Thymus (tissue), 11 donors: ENCODE measurements around the gene RGS13. TPM values are rescaled to one million over a fixed set of nuclear protein-coding genes. Genes with fewer than 3 reads are reported as not detected.

Experiments
- DNase-seq, 9 donors: peaks; one replicate each; pipeline ENCODE4 v3.0.0-alpha.2; 2013; ENCODE audit warnings: low spot score in 9 of 9, low read depth in 6 of 9, missing footprints in 1 of 9
- H3K27ac ChIP-seq, 2 donors: one replicate each; pipeline ENCODE4 v1.5.1; 2013; ENCODE audit warnings: control low read depth in 1 of 2, low read depth in 1 of 2, low read length in 1 of 2, mild to moderate bottlenecking in 1 of 2, moderate library complexity in 1 of 2
- H3K27me3 ChIP-seq, 2 donors: one replicate each; pipeline ENCODE4 v1.5.1; 2013; ENCODE audit warnings: low read length in 1 of 2; ENCODE audit not compliant: control insufficient read depth in 2 of 2, insufficient read depth in 1 of 2
- H3K36me3 ChIP-seq, 2 donors: one replicate each; pipeline ENCODE4 v1.5.1; 2013; ENCODE audit warnings: low read length in 1 of 2, mild to moderate bottlenecking in 1 of 2, moderate library complexity in 1 of 2; ENCODE audit not compliant: control insufficient read depth in 2 of 2, insufficient read depth in 2 of 2
- H3K4me1 ChIP-seq, 2 donors: one replicate each; pipeline ENCODE4 v1.5.1; 2013; ENCODE audit warnings: low read length in 2 of 2; ENCODE audit not compliant: control insufficient read depth in 2 of 2, insufficient read depth in 2 of 2
- H3K4me3 ChIP-seq, 2 donors: one replicate each; pipeline ENCODE4 v1.5.1; 2013; ENCODE audit warnings: low read length in 2 of 2, control low read depth in 1 of 2, mild to moderate bottlenecking in 1 of 2
- H3K9me3 ChIP-seq, 2 donors: one replicate each; pipeline ENCODE4 v1.5.1; 2013; ENCODE audit warnings: low read length in 1 of 2, mild to moderate bottlenecking in 1 of 2; ENCODE audit not compliant: control insufficient read depth in 2 of 2, insufficient read depth in 1 of 2
- whole genome bisulfite sequencing: extraction: QIAGEN DNeasy Blood & Tissue Kit; methylation state at CpG from one replicate; pipeline ENCODE4 v1.1.7; 2013; 5-methylcytosine and 5-hydroxymethylcytosine counted together
- polyA plus RNA-seq: library from polyadenylated mRNA; stranded (reverse); fragments of 200-250 nt; gene quantifications from one replicate; pipeline ENCODE4 v1.2.3, GENCODE V29; 2013
- total RNA-seq: library from RNA; stranded (reverse); fragments of 120-200 nt; gene quantifications from one replicate; pipeline ENCODE4 v1.2.4, GENCODE V29; 2013
- donor health status: healthy.

The RGS13 gene
- total and polyA plus RNA-seq, 2 donors, result 0.28 to 1.1 TPM

DNA sequence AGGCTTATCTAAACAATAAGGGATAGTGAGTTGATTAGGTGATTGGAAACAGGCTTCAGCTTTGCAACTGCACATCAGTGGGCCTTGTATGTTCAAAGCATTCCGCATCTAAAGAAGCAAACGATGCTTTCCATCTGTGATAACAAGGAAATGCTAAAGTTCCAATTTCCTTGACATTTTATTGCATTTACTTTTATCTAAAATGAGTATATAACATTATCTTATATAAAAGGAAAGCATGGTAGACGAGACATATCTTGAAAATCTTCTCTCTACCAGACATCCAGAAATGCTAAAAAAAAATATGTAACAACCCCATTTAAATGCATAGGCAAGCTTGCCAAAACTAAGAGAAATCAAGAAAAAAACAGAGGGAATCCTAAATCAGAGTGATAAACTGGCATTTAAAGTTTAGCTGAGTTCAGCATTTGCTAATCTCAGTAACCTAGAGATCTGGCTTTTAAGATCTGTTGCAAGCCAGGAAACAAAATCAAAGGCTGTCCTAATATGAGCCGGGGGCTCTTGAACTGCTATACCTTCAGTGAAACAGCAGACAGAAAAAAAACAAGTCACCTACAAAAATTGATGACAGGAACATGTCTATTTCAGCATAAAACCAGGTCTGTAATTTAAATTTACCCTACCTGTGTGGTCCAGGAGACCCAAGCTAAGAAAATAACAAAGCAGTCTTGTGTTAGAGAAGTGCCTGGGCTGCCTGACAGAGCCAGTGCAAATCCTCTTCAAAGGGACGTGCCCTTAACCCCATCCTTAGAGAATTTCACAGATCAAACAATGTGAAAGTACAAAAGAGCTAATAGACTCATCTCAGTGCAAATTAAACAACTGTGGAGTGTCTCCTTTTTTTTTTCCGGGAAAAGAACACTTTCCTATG, 3.1 kb upstream of the RGS13 start:
- no peaks in the 10 kb centered on the region for H3K9me3 ChIP-seq
- no peak overlapping the region for H3K27ac ChIP-seq
- no peak overlapping the region for H3K4me3 ChIP-seq
- no peak for DNase-seq
- no peaks in the 10 kb centered on the region for H3K4me1 ChIP-seq
- WGBS, result 92% methylated on average over 6 of the region's 6 CpGs
- no peaks in the 10 kb centered on the region for H3K36me3 ChIP-seq
- H3K27me3 ChIP-seq, result no peaks in the 10 kb centered on the region

DNA sequence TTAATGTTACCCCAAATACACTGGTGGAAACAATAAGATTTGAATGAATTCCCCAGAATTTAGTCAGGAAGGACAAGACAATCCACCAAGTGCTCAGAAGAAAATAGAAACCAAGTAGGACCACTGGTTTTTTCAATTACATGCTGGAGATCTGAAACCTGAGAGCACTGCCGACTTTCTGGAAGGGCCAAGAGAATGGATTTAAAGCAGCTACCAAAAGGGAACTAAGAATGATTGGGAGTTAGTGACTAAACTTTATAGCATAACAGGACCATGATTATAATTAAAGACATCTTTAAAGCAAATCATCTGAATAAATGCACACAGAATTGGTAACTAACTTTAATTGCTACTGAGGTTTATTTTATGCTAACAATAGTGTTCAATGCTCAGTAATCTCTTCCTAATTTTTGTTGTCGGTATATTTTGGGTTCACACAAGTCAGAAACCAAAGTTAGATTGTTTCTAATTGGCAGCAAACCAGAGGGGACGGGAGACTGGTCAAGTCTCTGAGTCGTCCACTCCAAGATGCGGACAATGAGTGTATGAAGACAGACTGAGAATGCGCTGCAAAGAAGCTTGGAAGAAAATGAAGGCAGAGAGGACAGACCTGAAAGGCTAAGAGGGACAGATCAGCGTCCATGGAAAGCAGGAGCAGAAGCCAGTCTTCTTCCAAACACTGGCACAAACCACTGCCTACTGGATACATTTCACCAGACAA, 2.3 kb upstream of the RGS13 start:
- DNase-seq, result no peak
- Histone ChIP-seq H3K4me3 (no peak overlapping the region), H3K27ac (no peak overlapping the region), H3K36me3 (no peaks in the 10 kb centered on the region), H3K27me3 (no peaks in the 10 kb centered on the region), H3K9me3 (no peaks in the 10 kb centered on the region), H3K4me1 (no peaks in the 10 kb centered on the region)
- WGBS, result 97% methylated on average over 7 of the region's 7 CpGs

DNA sequence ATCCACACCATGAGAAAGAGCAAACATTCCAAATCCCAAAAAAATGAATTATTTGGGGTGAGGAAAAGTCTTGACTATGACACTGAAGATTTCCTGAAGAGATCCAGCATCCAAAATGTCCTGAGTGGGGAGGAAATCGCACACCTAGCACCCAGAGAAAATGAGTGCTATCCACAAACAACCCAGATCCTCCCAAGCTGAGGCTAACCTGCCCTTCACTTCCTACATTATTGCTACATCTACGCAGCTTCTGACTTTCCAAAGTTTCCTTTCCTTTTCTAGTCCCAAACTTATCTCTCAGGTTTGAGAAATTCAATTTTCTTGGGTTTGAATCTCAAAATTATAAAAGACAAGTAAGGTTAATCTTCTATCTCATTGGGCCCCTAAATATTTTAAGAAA, 906 bp upstream of the RGS13 start:
- WGBS, result 94% methylated on average over 2 of the region's 2 CpGs
- DNase-seq, result no peak
- H3K27ac ChIP-seq, result no peak overlapping the region
- no peaks in the 10 kb centered on the region for H3K27me3 ChIP-seq
- no peaks in the 10 kb centered on the region for H3K36me3 ChIP-seq
- H3K9me3 ChIP-seq, result no peaks in the 10 kb centered on the region
- H3K4me1 ChIP-seq, result no peaks in the 10 kb centered on the region
- no peak overlapping the region for H3K4me3 ChIP-seq

- H3K4me1 ChIP-seq, result no peaks in the 10 kb centered on the region
- WGBS, result 81% methylated on average over 4 of the region's 4 CpGs
- no peaks in the 10 kb centered on the region for H3K9me3 ChIP-seq
- H3K4me3 ChIP-seq, result no peak overlapping the region
- H3K36me3 ChIP-seq, result no peaks in the 10 kb centered on the region
- H3K27me3 ChIP-seq, result no peaks in the 10 kb centered on the region
- DNase-seq, result no peak
- H3K27ac ChIP-seq, result no peak overlapping the region
These were observed 3.8 kb downstream of the RGS13 start for GRCh38 chr1:192639607-192640368.

DNA sequence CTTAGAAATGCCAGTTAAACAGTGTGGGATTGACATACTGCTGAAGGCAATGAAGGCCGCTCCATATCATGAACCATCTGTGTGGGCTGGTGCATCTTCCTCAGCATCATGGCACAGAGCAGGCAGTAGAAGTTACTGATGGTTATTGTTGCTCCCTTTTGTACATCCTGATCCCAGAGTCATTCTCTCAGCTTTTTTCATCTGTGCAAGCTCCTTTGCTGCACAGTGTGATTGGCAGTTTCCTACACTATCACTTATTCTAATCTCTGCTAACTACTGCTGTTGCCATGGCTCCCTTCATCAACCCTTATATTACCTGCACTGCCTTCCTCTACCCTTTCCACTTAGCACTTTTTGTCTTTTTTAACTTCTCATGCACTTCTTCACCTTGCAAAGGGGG, 16.2 kb downstream of the RGS13 start:
- no peaks in the 10 kb centered on the region for H3K9me3 ChIP-seq
- no peak overlapping the region for H3K27ac ChIP-seq
- H3K36me3 ChIP-seq, result no peaks in the 10 kb centered on the region
- no peaks in the 10 kb centered on the region for H3K4me1 ChIP-seq
- no peak for DNase-seq
- no peak overlapping the region for H3K4me3 ChIP-seq
- WGBS, result 97% methylated on average over 1 of the region's 1 CpG
- H3K27me3 ChIP-seq, result no peaks in the 10 kb centered on the region

GRCh38 chr1:192654120-192654519, 18.2 kb downstream of the RGS13 start:
- no peaks in the 10 kb centered on the region for H3K9me3 ChIP-seq
- no peak for DNase-seq
- no peaks in the 10 kb centered on the region for H3K36me3 ChIP-seq
- no peaks in the 10 kb centered on the region for H3K27me3 ChIP-seq
- H3K4me3 ChIP-seq, result no peak overlapping the region
- no peak overlapping the region for H3K27ac ChIP-seq
- no peaks in the 10 kb centered on the region for H3K4me1 ChIP-seq

DNA sequence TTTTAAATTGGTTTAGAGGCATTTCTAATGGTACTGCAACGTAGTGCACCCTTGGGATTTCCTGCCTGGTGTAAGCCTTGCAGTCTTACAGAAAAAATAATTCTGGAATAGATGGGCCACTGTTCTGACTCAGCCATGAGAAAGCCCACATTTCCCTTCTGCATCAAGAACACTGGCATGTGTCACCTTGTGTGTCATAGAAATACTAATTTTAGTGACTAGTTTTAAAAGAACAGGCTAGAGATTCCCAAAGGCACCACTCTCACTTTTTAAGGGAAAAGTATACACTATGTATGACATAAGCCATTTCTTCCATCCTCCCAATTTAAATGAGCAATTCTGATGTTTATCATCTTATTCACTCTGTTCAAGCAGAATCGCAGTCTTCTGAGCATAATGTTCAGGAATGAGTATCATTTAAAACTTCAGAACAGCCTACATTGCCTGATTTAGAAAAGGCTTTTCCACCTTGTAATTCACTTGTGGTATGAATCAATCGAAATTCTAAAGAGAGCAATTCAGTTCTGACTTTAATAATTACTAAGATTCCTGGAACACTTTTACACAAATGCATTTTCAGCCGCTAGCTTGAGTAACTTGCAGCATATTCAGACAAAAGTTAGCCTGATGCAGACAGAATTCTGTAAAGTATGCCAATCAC, 18.8 kb downstream of the RGS13 start:
- no peak for DNase-seq
- Histone ChIP-seq H3K4me3 (no peak overlapping the region), H3K9me3 (no peaks in the 10 kb centered on the region), H3K27ac (no peak overlapping the region), H3K4me1 (no peaks in the 10 kb centered on the region), H3K36me3 (no peaks in the 10 kb centered on the region), H3K27me3 (no peaks in the 10 kb centered on the region)
- 92% methylated on average over 4 of the region's 4 CpGs for WGBS

GRCh38 chr1:192657760-192658159, 21.8 kb downstream of the RGS13 start:
- H3K36me3 ChIP-seq, result no peaks in the 10 kb centered on the region
- H3K4me3 ChIP-seq, result no peak overlapping the region
- WGBS, result 94% methylated on average over 4 of the region's 4 CpGs
- H3K27ac ChIP-seq, result no peak overlapping the region
- H3K27me3 ChIP-seq, result no peaks in the 10 kb centered on the region
- H3K9me3 ChIP-seq, result no peaks in the 10 kb centered on the region
- DNase-seq, result no peak
- no peaks in the 10 kb centered on the region for H3K4me1 ChIP-seq
